WTC11 (cell line): Measurements from ENCODE around the gene CLIC3.

Source experiments
- CBFB ChIP-seq: sonication (generic); formaldehyde crosslinking; IDR thresholded peaks from 2 replicates; pipeline ENCODE4 v1.8.1; 2022; ENCODE audit warnings: mild to moderate bottlenecking, low read depth, missing genetic modification reagents
- FOXJ3 ChIP-seq: sonication (generic); formaldehyde crosslinking; IDR thresholded peaks from 2 replicates; pipeline ENCODE4 v1.9.0; 2021; ENCODE audit warnings: missing genetic modification reagents, mild to moderate bottlenecking, borderline replicate concordance
- GTF2I ChIP-seq: fragments of 250-450 bp; sonication (Bioruptor Pico); conservative IDR thresholded peaks from 2 replicates; pipeline ENCODE4 v1.4.0; 2021; ENCODE audit warnings: mild to moderate bottlenecking
- MYBL2 ChIP-seq: sonication (generic); formaldehyde crosslinking; IDR thresholded peaks from 2 replicates; pipeline ENCODE4 v1.8.1; 2023; ENCODE audit warnings: mild to moderate bottlenecking, moderate library complexity, missing genetic modification reagents
- NFYB ChIP-seq: sonication (generic); formaldehyde crosslinking; conservative IDR thresholded peaks from 2 replicates; pipeline ENCODE4 v1.8.0; 2022; ENCODE audit warnings: low read depth, missing genetic modification reagents
- NR3C1 ChIP-seq: sonication (generic); formaldehyde crosslinking; conservative IDR thresholded peaks from 2 replicates; pipeline ENCODE4 v1.8.1; 2023; ENCODE audit warnings: low read depth, mild to moderate bottlenecking, missing genetic modification reagents
- SMAD3 ChIP-seq: sonication (generic); formaldehyde crosslinking; IDR thresholded peaks from 2 replicates; pipeline ENCODE4 v1.8.0; 2022; ENCODE audit warnings: missing genetic modification reagents, mild to moderate bottlenecking, borderline replicate concordance
- TCF7 ChIP-seq: sonication (generic); formaldehyde crosslinking; IDR thresholded peaks from 2 replicates; pipeline ENCODE4 v1.8.0; 2022; ENCODE audit warnings: mild to moderate bottlenecking, low read depth, missing genetic modification reagents, moderate library complexity
- ZNF121 ChIP-seq: sonication (generic); formaldehyde crosslinking; IDR thresholded peaks from 2 replicates; pipeline ENCODE4 v1.8.0; 2023; ENCODE audit warnings: missing genetic modification reagents
- TF ChIP-seq, protein P1 (sequence below): fragments of 200-600 bp; IDR thresholded peaks from 2 replicates; pipeline ENCODE4 v1.8.0; 2022; ENCODE audit warnings: antibody characterized with exemption
- TF ChIP-seq, protein P2 (sequence below): sonication (generic); formaldehyde crosslinking; IDR thresholded peaks from 2 replicates; pipeline ENCODE4 v1.8.0; 2022; ENCODE audit warnings: mild to moderate bottlenecking, missing genetic modification reagents
- TF ChIP-seq, protein P3 (sequence below): sonication (generic); formaldehyde crosslinking; IDR thresholded peaks from 2 replicates; pipeline ENCODE4 v1.8.1; 2023; ENCODE audit warnings: mild to moderate bottlenecking, missing genetic modification reagents, moderate library complexity

DNA sequence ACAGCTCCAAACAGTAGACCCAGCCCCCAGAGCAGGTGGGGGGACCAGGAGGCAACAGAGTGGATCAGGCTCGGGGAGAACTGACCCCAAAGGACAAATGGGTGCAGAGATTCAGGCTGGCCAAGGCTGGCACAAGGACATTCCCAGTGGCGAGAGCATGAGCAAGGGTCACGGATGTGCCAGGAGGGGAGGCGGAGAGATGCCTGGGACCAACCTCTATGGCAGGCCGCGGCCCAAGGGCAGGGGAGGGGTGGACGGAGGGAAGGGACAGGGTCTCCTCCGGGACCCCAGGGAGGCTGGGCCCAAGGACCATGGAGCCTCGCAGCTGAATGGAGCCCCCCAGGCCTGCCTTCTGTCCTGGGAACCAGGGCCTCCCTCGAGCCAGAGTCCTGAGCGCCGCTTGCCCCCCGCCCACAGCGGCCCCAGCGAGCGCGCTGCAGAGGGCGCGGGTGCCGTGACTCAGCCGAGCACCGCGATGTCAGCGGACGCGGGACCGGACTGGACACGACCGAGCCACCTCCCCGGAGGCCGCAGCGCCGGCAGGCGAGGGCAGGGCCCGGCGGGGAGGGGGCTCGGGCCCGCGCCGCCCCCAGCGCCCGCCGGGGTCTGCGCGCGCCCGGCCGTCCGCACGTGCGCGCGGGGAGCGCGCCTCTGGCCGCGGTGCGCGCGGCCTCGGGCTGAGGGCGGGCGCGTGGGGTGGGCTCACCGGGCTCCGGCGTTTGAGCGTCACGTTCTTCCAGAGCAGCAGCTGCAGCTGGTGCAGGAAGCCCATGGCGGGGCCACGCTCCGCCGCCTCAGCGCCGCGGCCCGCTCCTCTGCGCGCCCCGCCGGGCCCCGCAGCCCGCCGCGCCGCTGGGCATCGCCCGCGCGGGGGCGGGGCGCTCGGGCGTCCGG is 31.2 kb upstream of the CLIC3 start, which contains the start of gene ABCA2:
- TF ChIP-seq, protein P1, sequence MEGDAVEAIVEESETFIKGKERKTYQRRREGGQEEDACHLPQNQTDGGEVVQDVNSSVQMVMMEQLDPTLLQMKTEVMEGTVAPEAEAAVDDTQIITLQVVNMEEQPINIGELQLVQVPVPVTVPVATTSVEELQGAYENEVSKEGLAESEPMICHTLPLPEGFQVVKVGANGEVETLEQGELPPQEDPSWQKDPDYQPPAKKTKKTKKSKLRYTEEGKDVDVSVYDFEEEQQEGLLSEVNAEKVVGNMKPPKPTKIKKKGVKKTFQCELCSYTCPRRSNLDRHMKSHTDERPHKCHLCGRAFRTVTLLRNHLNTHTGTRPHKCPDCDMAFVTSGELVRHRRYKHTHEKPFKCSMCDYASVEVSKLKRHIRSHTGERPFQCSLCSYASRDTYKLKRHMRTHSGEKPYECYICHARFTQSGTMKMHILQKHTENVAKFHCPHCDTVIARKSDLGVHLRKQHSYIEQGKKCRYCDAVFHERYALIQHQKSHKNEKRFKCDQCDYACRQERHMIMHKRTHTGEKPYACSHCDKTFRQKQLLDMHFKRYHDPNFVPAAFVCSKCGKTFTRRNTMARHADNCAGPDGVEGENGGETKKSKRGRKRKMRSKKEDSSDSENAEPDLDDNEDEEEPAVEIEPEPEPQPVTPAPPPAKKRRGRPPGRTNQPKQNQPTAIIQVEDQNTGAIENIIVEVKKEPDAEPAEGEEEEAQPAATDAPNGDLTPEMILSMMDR, result no peak
- TF ChIP-seq TCF7 (CRISPR knock-in tag) (no peak), NFYB (no peak), ZNF121 (CRISPR knock-in tag) (no peak), CBFB (CRISPR knock-in tag) (no peak), MYBL2 (CRISPR knock-in tag) (no peak), NR3C1 (CRISPR knock-in tag) (no peak), SMAD3 (CRISPR knock-in tag) (no peak), GTF2I (CRISPR knock-in tag) (no peak), FOXJ3 (CRISPR knock-in tag) (no peak)
- TF ChIP-seq, protein P2, sequence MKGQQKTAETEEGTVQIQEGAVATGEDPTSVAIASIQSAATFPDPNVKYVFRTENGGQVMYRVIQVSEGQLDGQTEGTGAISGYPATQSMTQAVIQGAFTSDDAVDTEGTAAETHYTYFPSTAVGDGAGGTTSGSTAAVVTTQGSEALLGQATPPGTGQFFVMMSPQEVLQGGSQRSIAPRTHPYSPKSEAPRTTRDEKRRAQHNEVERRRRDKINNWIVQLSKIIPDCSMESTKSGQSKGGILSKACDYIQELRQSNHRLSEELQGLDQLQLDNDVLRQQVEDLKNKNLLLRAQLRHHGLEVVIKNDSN (CRISPR knock-in tag), result no peak
- TF ChIP-seq, protein P3, sequence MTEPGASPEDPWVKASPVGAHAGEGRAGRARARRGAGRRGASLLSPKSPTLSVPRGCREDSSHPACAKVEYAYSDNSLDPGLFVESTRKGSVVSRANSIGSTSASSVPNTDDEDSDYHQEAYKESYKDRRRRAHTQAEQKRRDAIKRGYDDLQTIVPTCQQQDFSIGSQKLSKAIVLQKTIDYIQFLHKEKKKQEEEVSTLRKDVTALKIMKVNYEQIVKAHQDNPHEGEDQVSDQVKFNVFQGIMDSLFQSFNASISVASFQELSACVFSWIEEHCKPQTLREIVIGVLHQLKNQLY (CRISPR knock-in tag), result no peak
